Measurements from ENCODE around the gene HAGHL.

DNA sequence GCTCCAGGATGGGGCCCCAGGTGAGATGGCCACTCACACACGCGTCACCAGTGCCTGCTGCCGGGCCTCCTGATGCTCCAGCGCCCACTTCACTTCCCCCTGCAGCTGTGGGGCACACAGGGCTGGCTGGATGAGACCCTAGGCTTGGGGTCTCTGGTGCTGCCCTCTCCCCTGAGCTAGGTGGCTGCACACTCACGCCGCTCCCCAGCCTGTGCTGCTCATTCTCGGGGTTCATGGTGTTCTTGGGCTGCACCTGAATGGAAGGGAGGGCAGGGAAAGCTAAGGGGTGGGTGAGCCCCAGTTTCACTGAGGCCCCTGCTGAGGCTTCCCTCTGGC, 1.9 kb upstream of the HAGHL start:
- no peak for TF ChIP-seq RFX5 (IDR thresholded peaks at IDR 0.05; ENCODE audit: borderline replicate concordance, low read depth, low read length)
- TF ChIP-seq, protein P1, sequence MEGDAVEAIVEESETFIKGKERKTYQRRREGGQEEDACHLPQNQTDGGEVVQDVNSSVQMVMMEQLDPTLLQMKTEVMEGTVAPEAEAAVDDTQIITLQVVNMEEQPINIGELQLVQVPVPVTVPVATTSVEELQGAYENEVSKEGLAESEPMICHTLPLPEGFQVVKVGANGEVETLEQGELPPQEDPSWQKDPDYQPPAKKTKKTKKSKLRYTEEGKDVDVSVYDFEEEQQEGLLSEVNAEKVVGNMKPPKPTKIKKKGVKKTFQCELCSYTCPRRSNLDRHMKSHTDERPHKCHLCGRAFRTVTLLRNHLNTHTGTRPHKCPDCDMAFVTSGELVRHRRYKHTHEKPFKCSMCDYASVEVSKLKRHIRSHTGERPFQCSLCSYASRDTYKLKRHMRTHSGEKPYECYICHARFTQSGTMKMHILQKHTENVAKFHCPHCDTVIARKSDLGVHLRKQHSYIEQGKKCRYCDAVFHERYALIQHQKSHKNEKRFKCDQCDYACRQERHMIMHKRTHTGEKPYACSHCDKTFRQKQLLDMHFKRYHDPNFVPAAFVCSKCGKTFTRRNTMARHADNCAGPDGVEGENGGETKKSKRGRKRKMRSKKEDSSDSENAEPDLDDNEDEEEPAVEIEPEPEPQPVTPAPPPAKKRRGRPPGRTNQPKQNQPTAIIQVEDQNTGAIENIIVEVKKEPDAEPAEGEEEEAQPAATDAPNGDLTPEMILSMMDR (IDR thresholded peaks at IDR 0.05; ENCODE audit: control extremely low read depth in 1 of 3, insufficient read depth in 1 of 3, low read depth in 1 of 3, low read length in 3 of 3) = no peak
- no peak for TF ChIP-seq ZNF274 (IDR thresholded peaks at IDR 0.05; ENCODE audit: borderline replicate concordance, extremely low read depth, low read length)
- no peak for TF ChIP-seq POLR2A (IDR thresholded peaks at IDR 0.05; ENCODE audit: control extremely low read depth in 1 of 2, low read depth in 2 of 2, low read length in 2 of 2)
- no peak for TF ChIP-seq ATF2 (IDR thresholded peaks at IDR 0.05; ENCODE audit: low read length)
- TF ChIP-seq POLR2AphosphoS5 (IDR thresholded peaks at IDR 0.05; ENCODE audit: low read depth, low read length) = no peak
- TF ChIP-seq RAD21 (IDR thresholded peaks at IDR 0.05 in 1 of 2, conservative IDR thresholded peaks at IDR 0.05 in 1 of 2; ENCODE audit: low read depth in 2 of 2, low read length in 2 of 2) = no peak
- TF ChIP-seq TBP (IDR thresholded peaks at IDR 0.05; ENCODE audit: low read depth, low read length) = no peak

All from H1 (cell line).